IMR-90 (cell line): ENCODE results near the gene ABCD1. TPM values are rescaled to one million over a fixed set of nuclear protein-coding genes. Genes with fewer than 3 reads are reported as not detected.
A peak's percentile ranks its signal among the peaks of the same experiment; 100 is the strongest.

Experiments
- ATAC-seq: fragments of 200-7000 bp; cut with Tn5 transposase; 2 replicates; pipeline ENCODE4 v1.9.1; 2020; ENCODE audit warnings: low read depth, mild to moderate bottlenecking, moderate library complexity
- BruUV-seq: library from RNA; stranded (reverse); fragments of 400-500 nt; replicated peaks from 2 replicates; lab custom pipeline; 2021; lab: Mats Ljungman, UMichigan
- CTCF ChIA-PET: fragments of 300-600 bp; formaldehyde crosslinking; extraction: SDS; loops from one replicate; lab custom pipeline; 2021; ENCODE audit warnings: antibody characterized with exemption; lab: Yijun Ruan, JAX
- POLR2A ChIA-PET: fragments of 300-600 bp; sonication (Branson Sonifier 250); formaldehyde crosslinking; loops from one replicate; lab custom pipeline; 2022; ENCODE audit warnings: antibody characterized with exemption; ENCODE audit not compliant: unreplicated experiment; lab: Charles Lee
- DNase-seq: peaks from one replicate; pipeline ENCODE4 v3.0.0; 2013
- H2AFZ ChIP-seq: replicated peaks from 2 replicates; pipeline ENCODE3; 2013; ENCODE audit warnings: low read length, mild to moderate bottlenecking; ENCODE audit not compliant: poor library complexity
- H2AK5ac ChIP-seq: 2 replicates; pipeline ENCODE4 v1.6.1; 2013; ENCODE audit warnings: low read depth, low read length, inconsistent platforms
- H2AK9ac ChIP-seq: replicated peaks from 2 replicates; pipeline ENCODE3; 2013; ENCODE audit warnings: mild to moderate bottlenecking, low read depth, low read length, moderate library complexity; ENCODE audit not compliant: poor library complexity
- H2BK120ac ChIP-seq: 2 replicates; pipeline ENCODE4 v1.6.1; 2013; ENCODE audit warnings: low read depth, low read length, inconsistent platforms
- H2BK15ac ChIP-seq: 3 replicates; pipeline ENCODE4 v1.6.1; 2013; ENCODE audit warnings: low read depth, low read length, inconsistent platforms
- H2BK20ac ChIP-seq: 2 replicates; pipeline ENCODE4 v1.6.1; 2013; ENCODE audit warnings: low read depth, mild to moderate bottlenecking, inconsistent platforms, low read length, moderate library complexity
- H2BK5ac ChIP-seq: 2 replicates; pipeline ENCODE4 v1.6.1; 2013; ENCODE audit warnings: mild to moderate bottlenecking, low read depth, low read length, inconsistent platforms; ENCODE audit not compliant: poor library complexity, severe bottlenecking
- H3K14ac ChIP-seq: replicated peaks from 2 replicates; pipeline ENCODE4 v1.6.1; 2013; ENCODE audit warnings: low read depth, low read length, inconsistent platforms
- H3K18ac ChIP-seq: 2 replicates; pipeline ENCODE4 v1.6.1; 2013; ENCODE audit warnings: low read depth, low read length, control low read depth
- H3K23ac ChIP-seq: 2 replicates; pipeline ENCODE4 v1.6.1; 2013; ENCODE audit warnings: low read depth, low read length, inconsistent platforms
- H3K27ac ChIP-seq: 2 replicates; pipeline ENCODE4 v1.5.1; 2013; ENCODE audit warnings: mild to moderate bottlenecking, control low read depth, low read length; ENCODE audit not compliant: insufficient read depth
- H3K27me3 ChIP-seq: 2 replicates; pipeline ENCODE4 v1.6.1; 2013; ENCODE audit warnings: low read length; ENCODE audit not compliant: control insufficient read depth, insufficient read depth
- H3K36me3 ChIP-seq: 2 replicates; pipeline ENCODE4 v1.6.1; 2013; ENCODE audit warnings: low read length, mixed read lengths; ENCODE audit not compliant: control insufficient read depth, insufficient read depth
- H3K4ac ChIP-seq: 2 replicates; pipeline ENCODE4 v1.6.1; 2013; ENCODE audit warnings: low read depth, low read length, inconsistent platforms
- H3K4me1 ChIP-seq: 2 replicates; pipeline ENCODE4 v1.6.1; 2013; ENCODE audit warnings: low read length, mixed read lengths; ENCODE audit not compliant: control insufficient read depth, insufficient read depth
- H3K4me2 ChIP-seq: 2 replicates; pipeline ENCODE4 v1.6.1; 2013; ENCODE audit warnings: low read depth, mild to moderate bottlenecking, control low read depth, low read length, moderate library complexity
- H3K4me3 ChIP-seq: 2 replicates; pipeline ENCODE4 v1.5.1; 2013; ENCODE audit warnings: low read depth, mild to moderate bottlenecking, control low read depth, low read length, moderate library complexity; ENCODE audit not compliant: insufficient read depth
- H3K56ac ChIP-seq: 2 replicates; pipeline ENCODE4 v1.6.1; 2013; ENCODE audit warnings: low read length, inconsistent platforms; ENCODE audit not compliant: insufficient read depth; ENCODE audit errors: extremely low read depth
- H3K79me1 ChIP-seq, 2 experiments: 2 replicates each; pipeline ENCODE4 v1.6.1; 2013; ENCODE audit warnings: low read length in 2 of 2, inconsistent platforms in 1 of 2, low read depth in 1 of 2
- H3K9ac ChIP-seq: 2 replicates; pipeline ENCODE4 v1.6.1; 2013; ENCODE audit warnings: low read depth, low read length, control low read depth
- H3K9me1 ChIP-seq: 2 replicates; pipeline ENCODE4 v1.6.1; 2013; ENCODE audit warnings: low read length, inconsistent platforms; ENCODE audit not compliant: insufficient read depth
- H3K9me3 ChIP-seq: 2 replicates; pipeline ENCODE4 v1.6.1; 2013; ENCODE audit warnings: low read length; ENCODE audit not compliant: control insufficient read depth, insufficient read depth
- H4K20me1 ChIP-seq: 2 replicates; pipeline ENCODE4 v1.6.1; 2013; ENCODE audit warnings: low read length, inconsistent platforms; ENCODE audit not compliant: insufficient read depth
- H4K5ac ChIP-seq: 2 replicates; pipeline ENCODE4 v1.6.1; 2013; ENCODE audit warnings: mild to moderate bottlenecking, low read depth, low read length, control low read depth
- H4K8ac ChIP-seq, 2 experiments: 2 replicates each; pipeline ENCODE4 v1.6.1; 2013; ENCODE audit warnings: low read depth in 2 of 2, low read length in 2 of 2, control low read depth in 1 of 2, inconsistent platforms in 1 of 2
- H4K91ac ChIP-seq: 2 replicates; pipeline ENCODE4 v1.6.1; 2013; ENCODE audit warnings: low read depth, low read length, inconsistent platforms; ENCODE audit not compliant: insufficient read depth
- BHLHE40 ChIP-seq: fragments of 150-350 bp; IDR thresholded peaks from 2 replicates; pipeline ENCODE4 v1.6.1; 2016; ENCODE audit warnings: mild to moderate bottlenecking, low read depth, low read length
- CEBPB ChIP-seq: IDR thresholded peaks from 2 replicates; pipeline ENCODE4 v1.6.1; 2012; ENCODE audit warnings: low read depth, low read length, improper control_type of control experiment
- CHD1 ChIP-seq: IDR thresholded peaks from 2 replicates; pipeline ENCODE4 v1.6.1; 2012; ENCODE audit warnings: low read depth, low read length, improper control_type of control experiment
- CTCF ChIP-seq: conservative IDR thresholded peaks from 2 replicates; pipeline ENCODE4 v1.5.1; 2012; ENCODE audit warnings: mild to moderate bottlenecking, low read depth, low read length, improper control_type of control experiment
- ELK1 ChIP-seq: fragments of 150-350 bp; IDR thresholded peaks from 2 replicates; pipeline ENCODE4 v1.6.1; 2016; ENCODE audit warnings: low read depth, mild to moderate bottlenecking, low read length, moderate library complexity, borderline replicate concordance
- FOS ChIP-seq: fragments of 150-350 bp; IDR thresholded peaks from 2 replicates; pipeline ENCODE4 v1.6.1; 2016; ENCODE audit warnings: low read depth, low read length
- MAFK ChIP-seq: IDR thresholded peaks from 2 replicates; pipeline ENCODE4 v1.6.1; 2012; ENCODE audit warnings: low read depth, low read length, improper control_type of control experiment
- MAZ ChIP-seq: IDR thresholded peaks from 2 replicates; pipeline ENCODE4 v1.6.1; 2012; ENCODE audit warnings: low read depth, mild to moderate bottlenecking, low read length, improper control_type of control experiment, moderate library complexity, borderline replicate concordance
- MXI1 ChIP-seq: IDR thresholded peaks from 2 replicates; pipeline ENCODE4 v1.6.1; 2012; ENCODE audit warnings: low read depth, mild to moderate bottlenecking, low read length, moderate library complexity, borderline replicate concordance
- NFE2L2 ChIP-seq: fragments of 150-350 bp; IDR thresholded peaks from 2 replicates; pipeline ENCODE4 v1.6.1; 2016; ENCODE audit warnings: low read depth, mild to moderate bottlenecking, low read length
- POLR2A ChIP-seq: IDR thresholded peaks from 2 replicates; pipeline ENCODE4 v1.6.1; 2012; ENCODE audit warnings: mild to moderate bottlenecking, low read depth, low read length
- RCOR1 ChIP-seq: IDR thresholded peaks from 2 replicates; pipeline ENCODE4 v1.6.1; 2012; ENCODE audit warnings: mild to moderate bottlenecking, low read length, improper control_type of control experiment; ENCODE audit not compliant: insufficient replicate concordance
- RFX5 ChIP-seq: IDR thresholded peaks from 2 replicates; pipeline ENCODE4 v1.8.0; 2012; ENCODE audit warnings: low read depth, mild to moderate bottlenecking, low read length, moderate library complexity
- SMC3 ChIP-seq: fragments of 150-350 bp; IDR thresholded peaks from 2 replicates; pipeline ENCODE4 v1.6.1; 2016; ENCODE audit warnings: low read depth, mild to moderate bottlenecking, antibody characterized with exemption, low read length, moderate library complexity
- WGBS, 2 experiments: methylation state at CpG; one replicate each; pipeline versions ENCODE4 v1.1.5 to v1.1.7; 2013; ENCODE audit warnings: missing lambda C conversion rate in 2 of 2; ENCODE audit not compliant: insufficient read length in 1 of 2; ENCODE audit errors: extremely low coverage in 2 of 2; 5-methylcytosine and 5-hydroxymethylcytosine counted together
- dilution Hi-C: fragments of 300-500 bp; cut with HindIII; formaldehyde crosslinking; loops from one replicate; pipeline ENCODE4 v1.14.3; 2018; ENCODE audit warnings: low sequenced_read_pairs; ENCODE audit not compliant: unreplicated experiment
- in situ Hi-C: fragments of 300-500 bp; cut with MboI; formaldehyde crosslinking; loops from 3 replicates; pipeline ENCODE4 v1.14.3; 2019; ENCODE audit warnings: low sequenced_read_pairs, inconsistent platforms, mixed read lengths
- intact Hi-C: fragments of 100-400 bp; cut with micrococcal nuclease; formaldehyde crosslinking; loops from 2 replicates; pipeline ENCODE4 v1.10.0; 2022
- polyA plus RNA-seq, 3 experiments: library from polyadenylated mRNA; depleted of rRNA; stranded (reverse); fragments of >200 nt; gene quantifications; 2 replicates each; pipeline ENCODE4 v1.2.3, GENCODE V29; 2012; ENCODE audit warnings: low replicate concordance in 1 of 3
- total RNA-seq: library from RNA; depleted of rRNA; stranded (reverse); fragments of >200 nt; gene quantifications from 2 replicates; pipeline ENCODE4 v1.2.3, GENCODE V29; 2012
- TF ChIP-seq, protein P1 (sequence below): fragments of 150-350 bp; IDR thresholded peaks from 2 replicates; pipeline ENCODE4 v1.6.1; 2017; ENCODE audit warnings: mild to moderate bottlenecking, antibody characterized with exemption, low read length, low read depth

The ABCD1 gene
- total and polyA plus RNA-seq, 2 of the 4 experiments (the other 2 are of a cell fraction): 4.3 to 7.0 TPM

DNA sequence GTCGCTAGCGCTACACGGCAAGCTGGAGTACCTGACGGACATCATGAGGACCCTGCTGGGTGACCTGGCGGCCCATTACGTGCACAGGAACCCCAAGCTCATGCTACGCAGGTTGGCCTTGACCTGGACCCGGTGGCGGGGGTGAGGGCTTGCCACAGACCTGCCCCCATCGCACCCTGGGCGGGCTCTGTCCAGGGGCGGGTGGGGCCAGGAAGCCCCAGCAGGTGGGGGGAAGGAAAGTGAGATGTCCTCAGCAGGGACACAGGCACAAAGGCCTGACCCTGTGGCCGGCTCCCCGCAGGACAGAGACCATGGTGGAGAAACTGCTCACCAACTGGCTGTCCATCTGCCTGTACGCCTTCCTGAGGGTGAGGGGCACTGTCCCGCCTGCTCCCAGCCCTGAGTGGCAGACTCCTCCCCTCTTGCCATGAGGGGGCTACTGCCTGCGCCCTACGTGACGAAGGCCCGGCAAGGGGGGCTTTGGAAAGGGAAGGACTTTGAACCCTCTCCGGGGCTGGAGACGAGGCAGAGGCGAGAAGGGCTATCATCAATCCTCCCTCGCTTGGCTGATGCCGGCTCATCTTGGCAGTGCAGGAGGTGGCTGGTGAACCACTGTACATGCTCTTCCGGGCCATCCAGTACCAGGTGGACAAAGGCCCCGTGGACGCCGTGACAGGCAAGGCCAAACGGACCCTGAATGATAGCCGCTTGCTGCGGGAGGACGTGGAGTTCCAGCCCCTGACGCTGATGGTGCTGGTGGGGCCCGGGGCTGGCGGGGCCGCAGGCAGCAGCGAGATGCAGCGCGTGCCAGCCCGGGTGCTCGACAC is 50.9 kb downstream of the ABCD1 start:
- DNase-seq: no peak
- no TSS peak for BruUV-seq
- ATAC-seq: no peak
- Histone ChIP-seq H4K8ac (no peak overlapping the region), H3K9me3 (no peaks in the 10 kb centered on the region; the same call in 1 of the 2 replicates), H2BK120ac (no peak overlapping the region), H3K36me3 (peaks cover 4% of the 10 kb centered on the region; the same call in 1 of the 2 replicates), H3K23ac (no peak overlapping the region), H2AFZ (peak overlapping the region; percentile 11), H3K4me3 (no peak overlapping the region), H2BK20ac (no peak overlapping the region), H4K20me1 (no peaks in the 10 kb centered on the region), H3K18ac (no peak overlapping the region), H3K4me1 (no peaks in the 10 kb centered on the region), H3K27me3 (no peaks in the 10 kb centered on the region), H2AK9ac (no peak overlapping the region), H3K9ac (no peak overlapping the region), H2BK15ac (no peak overlapping the region), H3K79me1 (no peaks in the 10 kb centered on the region), H4K5ac (no peak overlapping the region), H3K4me2 (no peak overlapping the region), H3K14ac (no peak overlapping the region), H3K9me1 (no peaks in the 10 kb centered on the region), H2BK5ac (no peak overlapping the region), H2AK5ac (no peak overlapping the region), H3K27ac (no peak overlapping the region), H3K56ac (no peak overlapping the region), H3K4ac (no peak overlapping the region), H4K91ac (no peak overlapping the region)
- ChIA-PET CTCF (no interaction called here), POLR2A (no interaction called here)
- dilution Hi-C loops (no loop called here), intact Hi-C loops (no loop called here), in situ Hi-C loops (no loop called here)
- WGBS, 2 experiments: 78% methylated on average over 17 of the region's 42 CpGs; no CpG with 5 or more reads in 1 of the 2 experiments
- TF ChIP-seq POLR2A (no peak), CTCF (no peak), CHD1 (no peak), MXI1 (no peak), ELK1 (no peak), MAFK (no peak), RCOR1 (no peak), RFX5 (no peak), CEBPB (no peak), SMC3 (no peak), FOS (no peak), BHLHE40 (no peak), MAZ (no peak), NFE2L2 (no peak)
- TF ChIP-seq, protein P1, sequence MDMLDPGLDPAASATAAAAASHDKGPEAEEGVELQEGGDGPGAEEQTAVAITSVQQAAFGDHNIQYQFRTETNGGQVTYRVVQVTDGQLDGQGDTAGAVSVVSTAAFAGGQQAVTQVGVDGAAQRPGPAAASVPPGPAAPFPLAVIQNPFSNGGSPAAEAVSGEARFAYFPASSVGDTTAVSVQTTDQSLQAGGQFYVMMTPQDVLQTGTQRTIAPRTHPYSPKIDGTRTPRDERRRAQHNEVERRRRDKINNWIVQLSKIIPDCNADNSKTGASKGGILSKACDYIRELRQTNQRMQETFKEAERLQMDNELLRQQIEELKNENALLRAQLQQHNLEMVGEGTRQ: no peak
